ENCODE measurements around the gene FADS2. TPM values are rescaled to one million over a fixed set of nuclear protein-coding genes. Genes with fewer than 3 reads are reported as not detected.
A peak's percentile ranks its signal among the peaks of the same experiment; 100 is the strongest.

FADS2 gene
- total and polyA plus RNA-seq, 9 of the 15 experiments (the other 6 are each of a cell fraction or from before 2014, with no cell fraction given): 2.9 to 42.8 (median 16.2) TPM

DNA sequence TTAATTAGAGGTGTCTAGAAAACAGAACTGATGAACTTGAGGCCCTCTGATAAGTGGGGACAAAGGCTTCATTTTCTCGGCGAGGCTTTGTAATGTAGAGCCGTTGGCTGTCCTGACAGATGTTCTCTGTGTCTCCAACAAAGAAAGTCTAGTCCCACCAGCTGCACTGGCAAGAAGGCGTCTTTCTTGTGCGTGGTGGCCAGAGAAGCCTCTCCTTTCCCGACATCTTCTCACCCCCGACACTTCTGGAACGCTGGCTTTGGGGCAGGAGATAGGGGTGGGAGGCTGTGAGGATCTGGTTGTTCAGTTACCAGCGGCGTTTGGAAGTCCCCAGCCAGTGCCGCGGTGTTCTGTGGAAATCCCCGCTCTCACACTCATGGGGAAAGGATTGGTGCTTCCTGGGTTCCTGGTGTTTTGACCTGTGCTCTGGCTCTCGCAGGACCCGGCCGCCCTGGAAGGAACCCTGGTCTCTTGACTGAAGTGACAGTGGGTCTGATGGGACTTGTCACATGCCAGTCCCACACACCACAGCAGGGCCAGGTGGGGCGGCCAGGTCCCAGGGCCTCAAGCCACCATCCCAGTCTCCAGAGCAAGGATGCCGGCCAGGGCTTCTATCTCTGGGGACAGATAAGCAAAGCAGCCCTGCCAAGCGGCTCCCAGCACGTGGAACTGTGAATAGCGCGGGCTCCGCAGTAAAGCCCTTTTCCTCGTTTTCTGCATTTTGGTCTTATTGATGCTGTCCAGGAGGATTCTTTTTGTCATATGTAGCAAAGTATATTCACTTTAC is 23.2 kb downstream of the FADS2 start:
- Histone ChIP-seq H3K27me3 (ENCODE audit: control insufficient read depth in 2 of 2, insufficient read depth in 2 of 2, low read length in 2 of 2) (no peaks in the 10 kb centered on the region), H3K27ac (ENCODE audit: extremely low read depth, low read depth, low read length) (no peak overlapping the region), H3K4me2 (ENCODE audit: insufficient read depth, low read length) (no peak overlapping the region), H3K36me3 (ENCODE audit: control insufficient read depth, insufficient read depth, low read length) (peaks cover 5% of the 10 kb centered on the region; the same call in 1 of the 3 replicates), H3K9ac (ENCODE audit: insufficient read depth in 1 of 2, low read depth in 2 of 2, low read length in 2 of 2) (peak overlapping the region in 1 of 2 experiments; percentile 75; a peak in 2 of 4 replicates), H3K4me3 (no peak overlapping the region), H4K20me1 (replicated peaks; ENCODE audit: control insufficient read depth, insufficient read depth, low read length) (no peaks in the 10 kb centered on the region), H3K9me1 (ENCODE audit: control insufficient read depth, insufficient read depth, low read length) (no peaks in the 10 kb centered on the region), H2AFZ (ENCODE audit: low read depth, low read length) (peak overlapping the region; percentile 36; the same call in 1 of the 2 replicates), H3K79me2 (ENCODE audit: control insufficient read depth, insufficient read depth, low read length) (no peaks in the 10 kb centered on the region), H3K9me3 (replicated peaks; ENCODE audit: control insufficient read depth, insufficient read depth, low read depth, low read length) (no peaks in the 10 kb centered on the region), H3K4me1 (replicated peaks in 1 of 2; ENCODE audit: control insufficient read depth in 2 of 2, insufficient read depth in 2 of 2, low read length in 2 of 2) (peaks cover 2 to 26% of the 10 kb centered on the region in 2 experiments; a peak in 4 of 5 replicates)
- FAIRE-seq (no peak), DNase-seq (ENCODE audit: extremely low read depth in 1 of 4, low spot score in 3 of 4) (no peak), ATAC-seq (no peak)
- WGBS (ENCODE audit: insufficient coverage, low coverage, missing lambda C conversion rate): 79% methylated on average over 24 of the region's 24 CpGs
- ChIA-PET POLR2A (interaction anchor here (0.6 kb wide), 1 partner anchor 47 kb away, joined by 4 read pairs; no protein-coding TSS in a partner anchor), CTCF (ENCODE audit: low intra/inter-chr PET ratio) (no interaction called here)
- no TSS peak for BruUV-seq (replicated peaks)
- in situ Hi-C loops (cut with MboI) (no loop called here), intact Hi-C loops (cut with micrococcal nuclease) (no loop called here)
- TF ChIP-seq GTF2F1 (IDR thresholded peaks at IDR 0.05; ENCODE audit: low read depth, low read length) (no peak), MIER1 (IDR thresholded peaks at IDR 0.05; ENCODE audit: low read depth) (no peak), OTX1 (CRISPR knock-in tag; IDR thresholded peaks at IDR 0.05) (no peak), ZNF277 (CRISPR knock-in tag; IDR thresholded peaks at IDR 0.05; ENCODE audit: borderline replicate concordance) (no peak), ZNF280A (IDR thresholded peaks at IDR 0.05; ENCODE audit: low read depth, partially characterized antibody) (no peak), ZZZ3 (IDR thresholded peaks at IDR 0.05) (no peak), POLR2A (conservative IDR thresholded peaks at IDR 0.05) (0 out of 2 replicates have a peak, but pooled peaks have one; percentile 34), PRDM10 (IDR thresholded peaks at IDR 0.05; ENCODE audit: partially characterized antibody) (no peak), SREBF1 (IDR thresholded peaks at IDR 0.05; ENCODE audit: borderline replicate concordance, low read depth, low read length) (no peak), CHD2 (IDR thresholded peaks at IDR 0.05; ENCODE audit: low read depth, low read length) (no peak), RBM17 (IDR thresholded peaks at IDR 0.05; ENCODE audit: borderline replicate concordance, low read depth, low read length) (no peak)
- TF ChIP-seq, protein P1, sequence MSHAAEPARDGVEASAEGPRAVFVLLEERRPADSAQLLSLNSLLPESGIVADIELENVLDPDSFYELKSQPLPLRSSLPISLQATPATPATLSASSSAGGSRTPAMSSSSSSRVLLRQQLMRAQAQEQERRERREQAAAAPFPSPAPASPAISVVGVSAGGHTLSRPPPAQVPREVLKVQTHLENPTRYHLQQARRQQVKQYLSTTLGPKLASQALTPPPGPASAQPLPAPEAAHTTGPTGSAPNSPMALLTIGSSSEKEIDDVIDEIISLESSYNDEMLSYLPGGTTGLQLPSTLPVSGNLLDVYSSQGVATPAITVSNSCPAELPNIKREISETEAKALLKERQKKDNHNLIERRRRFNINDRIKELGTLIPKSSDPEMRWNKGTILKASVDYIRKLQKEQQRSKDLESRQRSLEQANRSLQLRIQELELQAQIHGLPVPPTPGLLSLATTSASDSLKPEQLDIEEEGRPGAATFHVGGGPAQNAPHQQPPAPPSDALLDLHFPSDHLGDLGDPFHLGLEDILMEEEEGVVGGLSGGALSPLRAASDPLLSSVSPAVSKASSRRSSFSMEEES (CRISPR knock-in tag; IDR thresholded peaks at IDR 0.05): no peak
